SH-SY5Y (cell line): Measurements from ENCODE around the gene JAKMIP1.

Source experiments
- GATA2 ChIP-seq: IDR thresholded peaks from 2 replicates; pipeline ENCODE4 v1.6.1; 2011; ENCODE audit warnings: mild to moderate bottlenecking, low read depth, low read length
- GATA3 ChIP-seq: IDR thresholded peaks from 2 replicates; pipeline ENCODE4 v1.6.1; 2011; ENCODE audit warnings: low read depth, mild to moderate bottlenecking, low read length, moderate library complexity

- TF ChIP-seq GATA2 (no peak), GATA3 (no peak)
These were observed 157.2 kb downstream of the JAKMIP1 start for GRCh38 chr4:6043188-6043587.
